Neuron (in vitro differentiated cells): ENCODE data around the gene ARMC8.
"Not testable (repeated sequence)": the region's sequence is repeated elsewhere in the genome, so short reads cannot be mapped to it uniquely, and the experiment has no call there.

ENCODE experiments used
- H2AFZ ChIP-seq: one replicate; pipeline ENCODE4 v1.6.1; 2013; ENCODE audit warnings: low read depth, mild to moderate bottlenecking, inconsistent platforms, low read length, moderate library complexity
- H3K27me3 ChIP-seq: one replicate; pipeline ENCODE4 v1.6.1; 2013; ENCODE audit warnings: low read length; ENCODE audit not compliant: insufficient read depth
- H3K36me3 ChIP-seq: one replicate; pipeline ENCODE4 v1.6.1; 2013; ENCODE audit warnings: low read length; ENCODE audit not compliant: insufficient read depth
- H3K4me1 ChIP-seq: one replicate; pipeline ENCODE4 v1.6.1; 2013; ENCODE audit warnings: low read length; ENCODE audit not compliant: insufficient read depth
- H3K4me3 ChIP-seq: 2 replicates; pipeline ENCODE4 v1.5.1; 2013; ENCODE audit warnings: mild to moderate bottlenecking, low read length, moderate library complexity
- H3K9me3 ChIP-seq: one replicate; pipeline ENCODE4 v1.6.1; 2013; ENCODE audit warnings: low read length

Gene ARMC8, protein sequence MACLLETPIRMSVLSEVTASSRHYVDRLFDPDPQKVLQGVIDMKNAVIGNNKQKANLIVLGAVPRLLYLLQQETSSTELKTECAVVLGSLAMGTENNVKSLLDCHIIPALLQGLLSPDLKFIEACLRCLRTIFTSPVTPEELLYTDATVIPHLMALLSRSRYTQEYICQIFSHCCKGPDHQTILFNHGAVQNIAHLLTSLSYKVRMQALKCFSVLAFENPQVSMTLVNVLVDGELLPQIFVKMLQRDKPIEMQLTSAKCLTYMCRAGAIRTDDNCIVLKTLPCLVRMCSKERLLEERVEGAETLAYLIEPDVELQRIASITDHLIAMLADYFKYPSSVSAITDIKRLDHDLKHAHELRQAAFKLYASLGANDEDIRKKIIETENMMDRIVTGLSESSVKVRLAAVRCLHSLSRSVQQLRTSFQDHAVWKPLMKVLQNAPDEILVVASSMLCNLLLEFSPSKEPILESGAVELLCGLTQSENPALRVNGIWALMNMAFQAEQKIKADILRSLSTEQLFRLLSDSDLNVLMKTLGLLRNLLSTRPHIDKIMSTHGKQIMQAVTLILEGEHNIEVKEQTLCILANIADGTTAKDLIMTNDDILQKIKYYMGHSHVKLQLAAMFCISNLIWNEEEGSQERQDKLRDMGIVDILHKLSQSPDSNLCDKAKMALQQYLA

DNA sequence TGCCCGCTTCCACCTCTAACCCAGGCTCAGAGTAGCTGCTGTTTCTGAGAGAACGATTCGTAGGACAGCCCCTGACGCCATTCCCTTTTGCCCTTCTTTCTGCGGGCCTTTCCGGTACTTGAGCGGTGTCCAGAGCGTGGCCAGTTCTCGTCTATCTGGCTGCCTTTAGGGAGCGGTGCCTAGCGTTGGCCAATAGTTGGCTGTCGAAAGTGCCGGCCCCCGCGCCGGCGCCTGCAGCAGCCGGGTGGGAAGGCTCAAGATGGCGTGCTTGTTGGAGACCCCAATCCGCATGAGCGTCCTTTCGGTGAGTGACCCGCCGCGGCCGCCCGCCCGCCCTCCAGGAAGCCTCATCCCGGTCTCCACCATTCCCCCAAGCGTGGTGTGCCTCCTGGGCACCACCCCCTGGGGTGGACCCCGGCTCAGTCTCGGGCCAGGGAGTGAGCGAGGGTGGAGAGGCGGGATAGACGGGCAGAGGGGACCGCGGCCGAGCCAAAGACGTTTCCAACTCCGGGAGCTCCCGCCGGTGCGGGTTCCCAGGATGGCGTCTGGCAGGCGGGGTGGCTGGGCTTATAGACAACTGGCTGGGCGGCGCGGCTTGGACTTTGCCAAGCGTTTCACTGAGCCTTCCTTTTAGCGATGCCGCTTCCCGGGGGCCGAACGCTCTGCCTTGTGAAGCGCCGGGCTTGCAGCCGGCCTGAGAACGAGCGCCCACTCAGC, at the start of gene ARMC8:
TSS of gene ARMC8 (plus strand) at position 6 of the 717 bp plus-strand sequence. CDS start at position 260, 254 bp downstream.
- Histone ChIP-seq H2AFZ (peak within 1 kb of the TSS; percentile 86), H3K27me3 (no peaks in the 10 kb centered on the region), H3K4me3 (peak within 1 kb of the TSS; percentile 92), H3K4me1 (peaks cover 22% of the 10 kb centered on the region), H3K9me3 (peaks cover 4% of the 10 kb centered on the region), H3K36me3 (peaks cover 24% of the 10 kb centered on the region)

DNA sequence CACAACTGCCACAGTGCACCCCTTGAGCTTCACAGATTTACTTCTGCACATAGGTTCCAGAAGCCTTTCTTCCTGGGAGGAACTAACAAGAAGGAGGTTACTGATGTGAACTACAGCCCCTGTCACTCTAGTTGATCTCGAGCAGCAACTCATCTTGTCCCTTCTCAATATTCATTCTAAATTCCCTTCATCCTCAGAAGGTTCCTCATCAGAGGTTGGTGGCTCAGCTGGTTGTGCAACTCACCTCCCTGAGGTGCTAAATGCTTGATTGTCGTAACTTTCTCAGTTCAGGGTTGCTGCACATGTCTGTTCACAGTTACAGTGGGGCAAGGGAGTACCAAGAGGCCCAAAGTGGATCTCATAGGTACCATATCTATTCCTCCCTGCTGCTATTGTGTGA, 49.2 kb upstream of the ARMC8 start:
- Histone ChIP-seq H3K27me3 (peaks cover 4% of the 10 kb centered on the region), H3K36me3 (no peaks in the 10 kb centered on the region), H3K4me3 (no peak overlapping the region), H2AFZ (no peak overlapping the region), H3K9me3 (no peaks in the 10 kb centered on the region), H3K4me1 (peaks cover 8% of the 10 kb centered on the region)

DNA sequence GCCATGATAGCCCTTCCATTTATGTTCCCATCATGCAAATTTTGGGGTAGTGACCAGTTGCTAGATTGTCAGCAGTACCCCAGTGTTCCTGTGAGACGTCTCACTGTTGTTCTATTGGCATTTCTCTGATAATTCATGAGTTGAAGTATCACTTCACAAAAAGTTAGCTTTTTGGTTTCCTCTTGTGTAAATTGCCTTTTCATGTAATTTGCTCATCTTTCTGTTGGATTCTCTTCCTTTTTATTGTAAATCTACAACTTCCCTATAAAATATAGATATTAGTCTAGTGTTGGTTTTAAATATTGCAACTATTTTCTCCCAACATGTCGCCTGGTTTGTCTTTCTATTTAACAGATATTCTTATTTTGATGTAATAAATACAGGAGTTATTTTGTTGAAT, 47.4 kb upstream of the ARMC8 start:
- H3K4me3 ChIP-seq: no peak overlapping the region
- no peak overlapping the region for H2AFZ ChIP-seq
- H3K36me3 ChIP-seq: no peaks in the 10 kb centered on the region
- no peaks in the 10 kb centered on the region for H3K27me3 ChIP-seq
- peaks cover 8% of the 10 kb centered on the region for H3K4me1 ChIP-seq
- no peaks in the 10 kb centered on the region for H3K9me3 ChIP-seq

DNA sequence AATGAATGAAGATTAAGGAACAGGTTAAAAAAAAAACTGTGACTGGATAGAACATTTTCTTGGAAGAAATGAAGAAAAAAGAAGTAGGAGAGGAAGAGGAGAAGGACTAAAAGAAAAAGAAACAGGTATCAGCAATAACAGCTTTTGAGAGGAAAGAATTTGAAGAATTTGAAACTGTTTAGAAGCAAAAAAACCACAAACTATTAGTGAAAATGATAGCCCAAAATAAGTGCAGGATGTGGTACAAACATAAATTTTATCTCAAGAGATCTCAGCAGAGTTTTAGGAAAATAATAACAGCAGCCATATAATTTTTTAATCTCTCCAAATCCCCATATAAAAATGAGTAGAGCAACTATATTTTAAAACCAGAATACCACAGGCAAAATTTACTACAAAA, 46.2 kb upstream of the ARMC8 start:
- Histone ChIP-seq H3K27me3 (no peaks in the 10 kb centered on the region), H2AFZ (no peak overlapping the region), H3K9me3 (no peaks in the 10 kb centered on the region), H3K4me1 (peaks cover 3% of the 10 kb centered on the region), H3K36me3 (no peaks in the 10 kb centered on the region), H3K4me3 (no peak overlapping the region)

DNA sequence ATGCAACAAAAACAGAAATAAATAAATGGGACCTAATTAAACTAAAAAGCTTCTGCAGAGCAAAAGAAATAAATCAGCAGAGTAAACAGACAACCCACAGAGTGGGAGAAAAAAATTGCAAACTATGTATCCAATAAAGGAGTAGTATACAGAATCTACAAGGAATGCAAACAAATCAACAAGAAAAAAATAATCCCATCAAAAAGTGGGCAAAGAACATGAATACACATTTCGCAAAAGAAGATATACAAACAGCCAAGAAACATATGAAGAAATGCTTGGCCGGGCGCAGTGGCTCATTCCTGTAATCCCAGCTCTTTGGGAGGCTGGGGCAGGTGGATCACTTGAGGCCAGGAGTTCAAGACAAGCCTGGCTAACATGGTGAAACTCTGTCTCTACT, 44.9 kb upstream of the ARMC8 start:
- not testable (repeated sequence) for H3K27me3 ChIP-seq, H3K4me1 ChIP-seq, H2AFZ ChIP-seq, H3K4me3 ChIP-seq, H3K36me3 ChIP-seq, H3K9me3 ChIP-seq

DNA sequence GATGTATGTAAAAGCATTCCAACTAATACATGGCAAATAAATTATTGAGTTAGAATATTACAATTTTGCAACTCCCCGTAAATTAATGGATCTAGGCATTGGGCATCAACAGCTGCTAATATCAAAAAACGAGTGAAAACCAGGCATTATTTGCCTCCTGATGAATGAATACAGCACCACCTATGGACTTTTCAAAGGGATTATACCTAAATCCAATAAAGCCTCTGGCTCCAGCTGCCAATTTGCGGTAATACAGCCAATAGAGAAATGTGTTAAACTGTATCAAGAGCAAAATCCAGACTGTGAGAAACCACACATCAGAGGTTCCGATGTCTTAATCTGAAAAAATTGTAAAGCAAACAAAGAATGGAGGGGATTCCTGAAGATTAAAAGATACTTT, 38.6 kb upstream of the ARMC8 start:
- H3K27me3 ChIP-seq: no peaks in the 10 kb centered on the region
- no peaks in the 10 kb centered on the region for H3K36me3 ChIP-seq
- H3K4me3 ChIP-seq: no peak overlapping the region

DNA sequence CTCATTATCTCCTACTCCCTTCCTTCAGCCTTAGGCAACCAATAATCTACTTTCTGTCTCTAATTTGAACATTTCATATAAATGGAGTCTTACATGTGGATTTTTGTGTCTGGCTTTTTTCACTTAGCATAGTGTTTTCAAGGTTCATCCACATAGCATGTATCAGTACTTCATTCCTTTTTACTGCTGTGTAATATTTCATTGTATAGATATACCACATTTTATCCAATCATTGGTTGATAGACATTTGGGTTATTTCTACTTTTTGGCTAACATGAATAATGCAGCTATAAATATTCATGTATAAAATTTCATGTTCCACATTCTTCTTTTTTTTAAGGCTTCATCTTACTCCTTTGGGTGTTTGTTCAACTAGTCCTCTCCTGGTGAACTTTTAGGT, 32.6 kb upstream of the ARMC8 start:
- Histone ChIP-seq H3K9me3 (no peaks in the 10 kb centered on the region), H3K27me3 (no peaks in the 10 kb centered on the region), H2AFZ (no peak overlapping the region), H3K4me1 (no peaks in the 10 kb centered on the region), H3K4me3 (no peak overlapping the region), H3K36me3 (no peaks in the 10 kb centered on the region)

More for the DNA sequence above, 38.6 kb upstream of the ARMC8 start:
- no peak overlapping the region for H2AFZ ChIP-seq
- no peaks in the 10 kb centered on the region for H3K4me1 ChIP-seq
- H3K9me3 ChIP-seq: no peaks in the 10 kb centered on the region

DNA sequence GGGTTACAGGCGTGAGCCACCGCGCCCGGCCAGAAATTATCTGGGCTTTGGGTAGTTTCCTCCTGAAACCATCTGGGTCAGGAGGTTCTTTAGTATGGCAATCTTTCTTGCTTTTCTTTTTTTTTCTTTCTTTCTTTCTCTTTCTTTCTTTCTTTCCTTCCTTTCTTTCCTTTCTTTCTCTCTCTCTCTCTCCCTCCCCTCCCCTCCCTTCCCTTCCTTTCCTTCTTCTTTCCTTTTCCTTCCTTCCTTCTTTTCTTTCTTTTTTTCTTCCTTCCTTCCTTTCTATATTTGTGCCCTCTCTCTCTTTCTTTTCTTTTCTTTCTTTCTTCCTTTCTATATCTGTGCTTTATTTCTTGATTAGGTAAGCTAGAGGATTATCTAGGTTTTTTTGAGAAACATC, 29.4 kb upstream of the ARMC8 start:
- no peak overlapping the region for H2AFZ ChIP-seq
- H3K9me3 ChIP-seq: no peaks in the 10 kb centered on the region
- peaks cover 12% of the 10 kb centered on the region for H3K36me3 ChIP-seq
- no peak overlapping the region for H3K4me3 ChIP-seq
- H3K27me3 ChIP-seq: no peaks in the 10 kb centered on the region
- H3K4me1 ChIP-seq: no peaks in the 10 kb centered on the region

DNA sequence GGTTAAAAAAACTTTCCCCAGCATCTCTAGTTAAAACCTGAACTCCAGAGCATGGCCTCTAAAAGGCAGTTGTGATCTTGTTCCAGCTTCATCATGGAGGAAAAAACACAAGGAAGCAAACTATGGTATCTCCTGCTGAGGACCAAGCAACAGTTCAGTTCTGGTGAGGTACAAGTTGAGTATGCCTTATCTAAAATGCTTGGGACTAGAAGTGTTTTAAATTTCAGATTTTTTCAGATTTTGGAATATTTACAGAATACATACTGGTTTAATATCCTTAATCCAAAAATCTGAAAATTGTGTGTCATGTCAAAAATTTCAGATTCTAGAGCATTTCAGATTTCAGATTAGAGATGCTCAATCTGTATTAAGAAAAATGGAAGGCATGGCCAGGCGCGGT, 22.0 kb upstream of the ARMC8 start:
- Histone ChIP-seq H2AFZ (no peak overlapping the region), H3K4me1 (no peaks in the 10 kb centered on the region), H3K9me3 (no peaks in the 10 kb centered on the region), H3K27me3 (no peaks in the 10 kb centered on the region), H3K4me3 (no peak overlapping the region), H3K36me3 (peaks cover 74% of the 10 kb centered on the region)

DNA sequence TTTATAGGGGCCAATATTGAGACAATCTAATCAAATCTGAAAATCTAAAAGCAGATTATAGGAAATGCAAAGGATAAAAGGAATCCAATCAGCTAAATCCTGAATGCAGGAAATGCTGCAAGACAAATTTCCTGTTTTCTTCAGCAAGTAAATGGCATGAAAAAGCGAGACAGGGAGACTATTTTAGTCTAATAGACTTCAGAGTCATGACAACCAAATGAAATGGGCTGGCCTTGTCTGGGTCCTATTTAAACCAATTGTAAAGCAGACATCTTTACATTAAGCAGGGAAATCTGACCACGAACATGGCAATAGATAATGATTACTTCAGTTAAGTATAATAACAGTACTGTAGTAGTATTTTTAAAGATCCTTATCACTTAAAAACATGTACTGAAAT, 14.5 kb upstream of the ARMC8 start:
- Histone ChIP-seq H3K4me1 (peaks cover 6% of the 10 kb centered on the region), H3K36me3 (peaks cover 46% of the 10 kb centered on the region), H3K27me3 (no peaks in the 10 kb centered on the region), H3K9me3 (no peaks in the 10 kb centered on the region), H3K4me3 (no peak overlapping the region), H2AFZ (no peak overlapping the region)

DNA sequence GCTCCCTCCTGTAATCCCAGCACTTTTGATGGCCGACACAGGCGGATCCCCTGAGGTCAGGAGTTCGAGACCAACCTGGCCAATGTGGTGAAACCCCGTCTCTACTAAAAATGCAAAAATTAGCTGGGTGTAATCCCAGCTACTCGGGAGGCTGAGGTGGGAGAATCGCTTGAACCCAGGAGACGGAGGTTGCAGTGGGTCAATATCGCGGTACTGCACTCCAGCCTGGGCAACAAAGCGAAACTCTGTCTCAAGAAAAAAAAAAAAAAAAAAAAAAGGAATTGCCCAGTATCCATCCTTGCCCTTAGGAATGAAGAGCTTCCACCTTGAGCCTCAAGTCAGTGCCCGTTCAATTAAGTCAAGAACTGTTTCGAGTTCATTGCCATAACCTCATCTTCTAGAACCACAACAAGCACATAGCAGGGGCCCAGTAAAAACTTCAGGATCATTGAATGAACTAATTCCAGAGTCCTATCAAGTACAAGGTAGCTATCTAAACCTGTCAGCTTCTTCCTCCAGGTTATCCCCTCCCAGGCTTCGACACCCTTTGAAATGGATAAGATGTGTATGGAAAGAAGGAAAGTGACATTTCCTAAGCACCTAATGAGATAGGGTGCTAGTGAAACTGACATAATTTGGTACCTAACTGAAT, 13.2 kb upstream of the ARMC8 start:
- Histone ChIP-seq H3K36me3 (peaks cover 34% of the 10 kb centered on the region), H3K9me3 (no peaks in the 10 kb centered on the region), H3K4me3 (peak overlapping the region; percentile 80), H3K27me3 (no peaks in the 10 kb centered on the region), H3K4me1 (peaks cover 6% of the 10 kb centered on the region), H2AFZ (peak overlapping the region; percentile 67)

DNA sequence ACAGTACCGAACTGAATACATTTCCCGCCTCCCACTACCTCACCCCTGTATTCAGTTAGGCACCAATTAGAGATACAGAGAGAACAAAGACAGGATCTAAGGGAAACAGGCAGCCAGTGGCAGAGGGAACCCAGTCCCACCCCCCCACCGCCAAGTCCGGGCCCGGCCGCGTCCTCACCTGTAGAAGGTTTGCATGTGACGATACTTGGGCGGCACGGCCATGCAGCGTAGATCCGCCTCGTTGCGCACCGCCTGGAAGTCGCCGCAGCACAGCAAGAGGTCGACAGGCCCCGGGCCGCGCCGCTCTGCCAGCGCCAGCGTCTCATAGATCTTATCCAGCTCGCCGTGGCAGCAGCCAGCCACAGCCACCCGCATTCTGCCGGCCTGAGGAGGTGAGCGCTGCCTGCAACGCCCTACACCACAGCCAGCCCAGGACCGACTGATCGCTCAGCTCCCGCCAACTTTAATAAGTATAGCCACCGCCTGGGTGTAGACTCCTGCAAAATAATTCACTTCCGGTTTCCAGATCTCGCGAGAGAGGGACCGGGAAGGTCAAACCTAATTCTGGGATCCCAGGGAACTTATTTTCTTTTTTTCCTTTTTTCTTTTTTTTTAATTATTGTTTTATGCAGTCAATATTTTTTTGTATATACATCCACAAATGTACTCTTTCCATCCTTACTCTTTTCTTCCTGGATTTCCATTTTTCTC, 12.5 kb upstream of the ARMC8 start, which contains the start of gene DBR1:
TSS of gene DBR1 (minus strand) at position 501 of the 711 bp plus-strand sequence. CDS start at position 375, 126 bp downstream.
- Histone ChIP-seq H3K9me3 (no peaks in the 10 kb centered on the region), H3K4me1 (peaks cover 6% of the 10 kb centered on the region), H3K27me3 (no peaks in the 10 kb centered on the region), H2AFZ (peak within 1 kb of the TSS; percentile 67), H3K4me3 (peak within 1 kb of the TSS; percentile 80), H3K36me3 (peaks cover 27% of the 10 kb centered on the region)
